Measurements from ENCODE around the gene SORCS2. TPM values are rescaled to one million over a fixed set of nuclear protein-coding genes. Genes with fewer than 3 reads are reported as not detected.

The SORCS2 gene
- total RNA-seq, 1 donor from 2014 or later, result 7.2 TPM

DNA sequence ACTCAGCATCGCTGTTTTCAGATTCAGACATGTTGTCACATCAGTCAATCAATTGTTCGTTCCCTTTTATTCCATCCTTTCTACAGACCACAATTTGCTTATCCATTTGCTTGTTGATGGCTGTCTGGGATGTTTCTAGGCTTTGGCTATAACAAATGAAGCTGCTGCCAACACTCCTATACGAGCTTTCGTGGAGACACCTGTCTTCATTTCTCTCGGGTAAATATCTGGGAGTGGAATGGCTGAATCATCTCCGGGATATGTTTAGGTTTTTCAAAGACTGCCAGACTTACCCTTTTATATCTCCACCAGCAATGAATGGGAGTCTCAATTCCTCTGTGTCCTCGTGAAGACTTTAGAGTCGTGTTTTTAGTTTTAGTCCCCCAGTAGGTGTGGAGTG is 118.9 kb downstream of the SORCS2 start:
- DNase-seq (no peak), ATAC-seq (no peak)
- H3K27me3 ChIP-seq, result no peaks in the 10 kb centered on the region
- H3K4me1 ChIP-seq, result no peaks in the 10 kb centered on the region
- H3K36me3 ChIP-seq, result no peaks in the 10 kb centered on the region
- H3K27ac ChIP-seq, result no peak overlapping the region
- TF ChIP-seq, protein P1, sequence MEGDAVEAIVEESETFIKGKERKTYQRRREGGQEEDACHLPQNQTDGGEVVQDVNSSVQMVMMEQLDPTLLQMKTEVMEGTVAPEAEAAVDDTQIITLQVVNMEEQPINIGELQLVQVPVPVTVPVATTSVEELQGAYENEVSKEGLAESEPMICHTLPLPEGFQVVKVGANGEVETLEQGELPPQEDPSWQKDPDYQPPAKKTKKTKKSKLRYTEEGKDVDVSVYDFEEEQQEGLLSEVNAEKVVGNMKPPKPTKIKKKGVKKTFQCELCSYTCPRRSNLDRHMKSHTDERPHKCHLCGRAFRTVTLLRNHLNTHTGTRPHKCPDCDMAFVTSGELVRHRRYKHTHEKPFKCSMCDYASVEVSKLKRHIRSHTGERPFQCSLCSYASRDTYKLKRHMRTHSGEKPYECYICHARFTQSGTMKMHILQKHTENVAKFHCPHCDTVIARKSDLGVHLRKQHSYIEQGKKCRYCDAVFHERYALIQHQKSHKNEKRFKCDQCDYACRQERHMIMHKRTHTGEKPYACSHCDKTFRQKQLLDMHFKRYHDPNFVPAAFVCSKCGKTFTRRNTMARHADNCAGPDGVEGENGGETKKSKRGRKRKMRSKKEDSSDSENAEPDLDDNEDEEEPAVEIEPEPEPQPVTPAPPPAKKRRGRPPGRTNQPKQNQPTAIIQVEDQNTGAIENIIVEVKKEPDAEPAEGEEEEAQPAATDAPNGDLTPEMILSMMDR (IDR thresholded peaks at IDR 0.05), result no peak
- intact Hi-C loops (cut with DNase I), result no loop called here
- no peak overlapping the region for H3K4me3 ChIP-seq
- H3K9me3 ChIP-seq, result no peaks in the 10 kb centered on the region

DNA sequence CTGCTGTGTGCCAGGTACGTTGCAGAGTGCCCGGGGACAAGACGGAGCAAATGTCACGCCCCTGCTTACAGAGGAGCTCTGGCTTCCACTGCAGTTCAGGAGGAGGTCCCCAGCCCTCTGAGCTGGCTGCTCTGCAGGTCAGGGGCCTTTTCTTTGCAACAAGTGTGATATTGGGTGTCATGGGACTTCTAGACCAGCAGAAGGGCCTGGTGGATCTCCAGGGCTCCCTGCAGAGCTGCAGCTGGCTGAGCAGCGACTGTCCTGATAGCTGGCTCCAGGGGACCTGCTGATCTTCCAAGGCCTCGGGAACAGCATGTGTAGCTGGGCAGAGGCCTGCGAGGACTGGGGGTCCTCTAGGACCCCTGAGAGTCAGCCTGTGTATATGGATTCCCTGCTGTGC is 120.4 kb downstream of the SORCS2 start:
- ATAC-seq (no peak), DNase-seq (no peak)
- no peak overlapping the region for H3K4me3 ChIP-seq
- no peaks in the 10 kb centered on the region for H3K9me3 ChIP-seq
- intact Hi-C loops (cut with DNase I), result no loop called here
- no peaks in the 10 kb centered on the region for H3K27me3 ChIP-seq
- no peaks in the 10 kb centered on the region for H3K36me3 ChIP-seq
- no peak overlapping the region for H3K27ac ChIP-seq
- no peaks in the 10 kb centered on the region for H3K4me1 ChIP-seq
- TF ChIP-seq, protein P1 (IDR thresholded peaks at IDR 0.05), result no peak

DNA sequence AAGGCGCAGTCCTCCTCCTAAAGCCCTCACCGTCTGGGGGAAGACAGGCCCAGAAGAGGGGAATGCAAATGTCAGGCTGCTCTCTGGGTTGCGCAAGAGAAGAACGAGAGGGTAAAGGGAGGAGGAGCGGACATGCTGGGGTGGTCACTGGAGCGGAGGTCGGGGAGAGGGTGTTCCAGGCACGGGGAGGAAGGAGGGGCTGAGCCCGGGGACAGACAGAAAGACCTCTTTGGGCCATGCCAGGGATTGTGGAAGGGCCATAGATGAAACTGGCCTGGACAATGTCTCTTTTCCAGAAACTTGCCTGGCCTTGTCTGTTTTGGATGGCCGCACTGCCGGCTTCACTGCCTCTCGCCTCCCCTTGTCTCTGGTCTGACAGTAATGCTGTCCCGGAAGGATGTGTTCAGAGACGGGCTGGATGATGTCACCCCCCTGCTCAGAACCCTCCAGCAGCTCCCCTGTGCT is 121.0 kb downstream of the SORCS2 start:
- no peaks in the 10 kb centered on the region for H3K9me3 ChIP-seq
- intact Hi-C loops (cut with DNase I), result no loop called here
- H3K27me3 ChIP-seq, result no peaks in the 10 kb centered on the region
- no peak overlapping the region for H3K4me3 ChIP-seq
- TF ChIP-seq, protein P1 (IDR thresholded peaks at IDR 0.05), result no peak
- no peak overlapping the region for H3K27ac ChIP-seq
- ATAC-seq, result no peak
- DNase-seq, result no peak
- H3K36me3 ChIP-seq, result no peaks in the 10 kb centered on the region
- no peaks in the 10 kb centered on the region for H3K4me1 ChIP-seq

DNA sequence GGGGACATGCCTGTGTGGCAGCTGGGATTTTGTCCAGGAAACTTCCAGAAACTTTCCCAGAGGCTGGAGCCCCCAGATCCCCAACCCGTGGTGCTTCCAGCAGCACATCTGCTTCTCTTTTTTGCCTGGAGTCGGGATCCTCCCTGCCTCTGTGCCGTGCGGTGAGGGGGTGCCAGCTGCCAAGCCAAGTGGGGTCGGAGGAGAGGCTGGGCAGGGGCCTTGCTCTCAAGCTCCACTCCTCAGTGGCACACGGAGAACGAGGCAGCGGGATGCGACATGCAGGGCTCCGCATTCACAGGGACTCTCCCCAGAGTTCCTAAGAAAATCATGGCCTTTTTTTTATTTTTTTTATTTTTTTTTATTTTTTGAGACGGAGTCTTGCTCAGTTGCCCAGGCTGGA is 121.7 kb downstream of the SORCS2 start:
- TF ChIP-seq, protein P1 (IDR thresholded peaks at IDR 0.05), result no peak
- H3K4me1 ChIP-seq, result no peaks in the 10 kb centered on the region
- no peak overlapping the region for H3K4me3 ChIP-seq
- intact Hi-C loops (cut with DNase I), result no loop called here
- H3K27ac ChIP-seq, result no peak overlapping the region
- H3K9me3 ChIP-seq, result no peaks in the 10 kb centered on the region
- no peaks in the 10 kb centered on the region for H3K27me3 ChIP-seq
- DNase-seq (no peak), ATAC-seq (no peak)
- no peaks in the 10 kb centered on the region for H3K36me3 ChIP-seq

DNA sequence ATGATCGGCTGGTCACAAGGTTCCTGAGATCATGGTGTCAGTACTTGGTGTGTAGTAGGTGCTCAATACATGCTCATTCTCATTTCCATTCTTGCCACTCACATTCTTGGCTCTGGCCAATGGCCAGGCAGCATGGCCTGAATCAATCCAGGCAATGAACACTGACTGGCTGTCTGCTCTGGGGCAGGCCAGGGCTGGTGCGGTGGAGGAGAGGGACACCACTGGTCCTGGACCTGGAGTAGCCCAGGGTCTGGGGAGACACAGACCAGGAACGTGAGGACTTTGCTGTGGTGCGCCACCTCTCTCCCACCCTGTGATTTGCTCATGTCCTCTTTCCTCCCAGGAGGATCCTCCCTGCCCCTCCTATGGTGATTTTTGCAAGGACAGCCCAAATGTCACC is 122.9 kb downstream of the SORCS2 start:
- intact Hi-C loops (cut with DNase I), result no loop called here
- ATAC-seq, result no peak
- Histone ChIP-seq H3K36me3 (no peaks in the 10 kb centered on the region), H3K27ac (no peak overlapping the region), H3K9me3 (peaks cover 9% of the 10 kb centered on the region), H3K4me1 (no peaks in the 10 kb centered on the region), H3K4me3 (no peak overlapping the region), H3K27me3 (no peaks in the 10 kb centered on the region)
- TF ChIP-seq, protein P1 (IDR thresholded peaks at IDR 0.05), result no peak
- DNase-seq, result no peak

DNA sequence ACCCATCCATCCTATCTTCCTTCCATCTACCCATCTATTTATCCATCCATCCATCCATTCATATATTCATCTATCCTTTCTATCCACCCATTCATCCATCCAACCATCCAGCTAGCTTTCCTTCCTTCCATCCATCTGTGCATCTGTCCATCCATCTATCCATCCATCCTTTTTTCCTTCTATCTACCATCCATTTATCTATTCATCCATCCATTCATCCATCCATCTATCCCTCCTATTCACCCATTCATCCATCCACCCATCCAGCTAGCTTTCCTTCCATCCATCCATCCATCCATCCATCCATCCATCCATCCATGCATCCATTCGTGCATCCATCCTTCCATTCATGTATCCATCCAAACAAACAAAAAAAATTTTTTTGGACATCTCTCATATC is 123.6 kb downstream of the SORCS2 start:
- no peak for ATAC-seq
- no peak for DNase-seq
- H3K4me3 ChIP-seq, result no peak overlapping the region
- H3K27ac ChIP-seq, result no peak overlapping the region
- TF ChIP-seq, protein P1 (IDR thresholded peaks at IDR 0.05), result no peak
- H3K36me3 ChIP-seq, result no peaks in the 10 kb centered on the region
- H3K4me1 ChIP-seq, result no peaks in the 10 kb centered on the region
- intact Hi-C loops (cut with DNase I), result no loop called here
- peaks cover 9% of the 10 kb centered on the region for H3K9me3 ChIP-seq
- H3K27me3 ChIP-seq, result no peaks in the 10 kb centered on the region
